Measurements from ENCODE around the gene GLYATL3.
"Not testable (repeated sequence)": the region's sequence is repeated elsewhere in the genome, so short reads cannot be mapped to it uniquely, and the experiment has no call there.

GLYATL3 gene

GRCh38 chr6:49499623-49500022 is at the start of gene GLYATL3:
TSS of gene GLYATL3 (plus strand) at chr6:49499923. CDS start at chr6:49511991, 12,068 bp downstream.
- no peak for DNase-seq

- DNase-seq = no peak
These were observed 46.5 kb upstream of the GLYATL3 start for GRCh38 chr6:49453221-49453620.

GRCh38 chr6:49454787-49455709 is 44.7 kb upstream of the GLYATL3 start:
- no peak for DNase-seq

- DNase-seq = no peak
These were observed 42.0 kb upstream of the GLYATL3 start for GRCh38 chr6:49457771-49458170.

- DNase-seq = no peak
These were observed 37.7 kb upstream of the GLYATL3 start for GRCh38 chr6:49462071-49462470.

- DNase-seq = no peak
These were observed 37.2 kb upstream of the GLYATL3 start for GRCh38 chr6:49462599-49462926.

- DNase-seq = peak; percentile 94
These were observed 36.7 kb upstream of the GLYATL3 start, which contains the start of the genes CENPQ and MMUT for GRCh38 chr6:49462927-49463611. TSS of gene CENPQ (plus strand) at chr6:49463370. CDS start at chr6:49470177, 6,807 bp downstream. TSS of gene MMUT (minus strand) at chr6:49463253. CDS start at chr6:49459466, 3,787 bp downstream.

- no peak for DNase-seq
These were observed 36.1 kb upstream of the GLYATL3 start for GRCh38 chr6:49463612-49463967.

- DNase-seq = no peak
These were observed 35.0 kb upstream of the GLYATL3 start for GRCh38 chr6:49464691-49465090.

GRCh38 chr6:49468042-49468441 is 31.7 kb upstream of the GLYATL3 start:
- DNase-seq = no peak

GRCh38 chr6:49476564-49476963 is 23.2 kb upstream of the GLYATL3 start:
- DNase-seq = not testable (repeated sequence)

GRCh38 chr6:49479308-49479970 is 20.3 kb upstream of the GLYATL3 start:
- peak; percentile 37 for DNase-seq

GRCh38 chr6:49481846-49482245 is 17.9 kb upstream of the GLYATL3 start:
- not testable (repeated sequence) for DNase-seq

GRCh38 chr6:49483380-49483779 is 16.3 kb upstream of the GLYATL3 start:
- DNase-seq = not testable (repeated sequence)

- no peak for DNase-seq
These were observed 9.1 kb upstream of the GLYATL3 start for GRCh38 chr6:49490633-49491032.

GRCh38 chr6:49497304-49497703 is 2.4 kb upstream of the GLYATL3 start:
- DNase-seq = no peak

- no peak for DNase-seq
These were observed 597 bp upstream of the GLYATL3 start for GRCh38 chr6:49499126-49499525.

GRCh38 chr6:49504666-49505065 is 4.9 kb downstream of the GLYATL3 start:
- no peak for DNase-seq

- DNase-seq = no peak
These were observed 6.9 kb downstream of the GLYATL3 start for GRCh38 chr6:49506569-49507111.

- no peak for DNase-seq
These were observed 9.6 kb downstream of the GLYATL3 start for GRCh38 chr6:49509342-49509741.

- DNase-seq = no peak
These were observed 13.6 kb downstream of the GLYATL3 start for GRCh38 chr6:49513153-49513989.

Data from NCI-H226 (cell line).